ENCODE data around the gene ALDH1A1.
"Not testable (repeated sequence)": the region's sequence is repeated elsewhere in the genome, so short reads cannot be mapped to it uniquely, and the experiment has no call there.

ALDH1A1 gene

GRCh38 chr9:72954431-72955125 is 1.7 kb upstream of the ALDH1A1 start:
- H3K4me3 Mint-ChIP-seq: no peak overlapping the region
- ATAC-seq (no peak), DNase-seq (no peak)
- H3K9me3 Mint-ChIP-seq: peaks cover 5 to 7% of the 10 kb centered on the region in 2 donors
- no peak overlapping the region for H3K27ac Mint-ChIP-seq
- no peaks in the 10 kb centered on the region for H3K4me1 Mint-ChIP-seq
- H3K27me3 Mint-ChIP-seq: peaks cover 12% of the 10 kb centered on the region

GRCh38 chr9:72952381-72952690 is 517 bp downstream of the ALDH1A1 start:
- no peak for DNase-seq
- no peaks in the 10 kb centered on the region for H3K4me1 Mint-ChIP-seq
- H3K9me3 Mint-ChIP-seq: no peaks in the 10 kb centered on the region
- ATAC-seq: no peak
- peaks cover 28% of the 10 kb centered on the region for H3K27me3 Mint-ChIP-seq
- H3K4me3 Mint-ChIP-seq: no peak overlapping the region
- H3K27ac Mint-ChIP-seq: no peak overlapping the region

DNA sequence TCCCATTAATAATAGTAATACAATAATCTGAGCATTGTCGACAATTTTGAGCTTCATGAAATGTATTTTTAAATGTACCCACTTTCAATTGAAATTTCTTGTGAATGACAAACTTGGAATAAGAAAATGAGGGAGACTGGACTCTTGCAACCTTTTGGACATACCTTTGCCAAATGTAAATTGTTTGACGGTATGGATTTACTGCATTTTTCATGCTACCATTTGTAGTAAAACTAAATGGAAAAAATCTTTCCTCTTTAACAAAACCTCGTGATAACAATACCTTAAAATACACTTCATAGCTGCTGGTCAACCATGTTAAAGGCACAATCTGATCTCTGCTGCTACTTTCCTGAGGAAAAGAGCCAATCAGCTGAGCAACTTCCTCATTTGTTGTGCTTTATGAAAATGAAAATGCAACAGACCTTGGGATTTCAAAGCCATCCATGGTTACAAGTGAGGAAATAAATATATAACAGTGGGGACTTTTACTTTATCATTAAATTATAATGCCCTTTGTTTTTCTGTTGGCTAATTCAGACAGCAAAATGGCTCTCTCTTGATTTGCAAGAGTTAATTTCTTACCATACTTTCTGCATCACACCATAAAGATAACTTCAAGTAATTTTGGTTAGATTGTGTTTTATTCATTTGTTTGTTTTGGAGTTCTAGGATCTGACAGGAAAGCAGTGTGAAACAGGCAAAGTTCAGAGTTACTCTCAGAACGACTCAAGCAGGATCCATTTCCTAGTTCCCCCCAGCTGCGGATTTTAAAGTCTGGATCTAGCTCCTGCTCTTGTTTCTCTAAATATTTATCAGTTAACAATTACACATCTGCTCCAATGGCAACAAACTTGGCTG is 1.1 kb downstream of the ALDH1A1 start:
- no peaks in the 10 kb centered on the region for H3K4me1 Mint-ChIP-seq

GRCh38 chr9:72950875-72951442 is 1.9 kb downstream of the ALDH1A1 start:
- no peak overlapping the region for H3K4me3 Mint-ChIP-seq
- ATAC-seq: no peak

More for the DNA sequence above, 1.1 kb downstream of the ALDH1A1 start:
- Mint-ChIP-seq H3K27me3 (peaks cover 28% of the 10 kb centered on the region), H3K27ac (no peak overlapping the region), H3K4me3 (no peak overlapping the region), H3K9me3 (no peaks in the 10 kb centered on the region)
- DNase-seq: no peak
- ATAC-seq: no peak

GRCh38 chr9:72949918-72950325 is 2.9 kb downstream of the ALDH1A1 start:
- no peak overlapping the region for H3K4me3 Mint-ChIP-seq
- ATAC-seq: no peak
- DNase-seq: no peak
- H3K9me3 Mint-ChIP-seq: no peaks in the 10 kb centered on the region
- peaks cover 28% of the 10 kb centered on the region for H3K27me3 Mint-ChIP-seq
- H3K4me1 Mint-ChIP-seq: no peaks in the 10 kb centered on the region
- no peak overlapping the region for H3K27ac Mint-ChIP-seq

More at GRCh38 chr9:72950875-72951442, 1.9 kb downstream of the ALDH1A1 start:
- peaks cover 28% of the 10 kb centered on the region for H3K27me3 Mint-ChIP-seq
- no peak for DNase-seq
- no peaks in the 10 kb centered on the region for H3K4me1 Mint-ChIP-seq
- H3K27ac Mint-ChIP-seq: no peak overlapping the region
- H3K9me3 Mint-ChIP-seq: no peaks in the 10 kb centered on the region

DNA sequence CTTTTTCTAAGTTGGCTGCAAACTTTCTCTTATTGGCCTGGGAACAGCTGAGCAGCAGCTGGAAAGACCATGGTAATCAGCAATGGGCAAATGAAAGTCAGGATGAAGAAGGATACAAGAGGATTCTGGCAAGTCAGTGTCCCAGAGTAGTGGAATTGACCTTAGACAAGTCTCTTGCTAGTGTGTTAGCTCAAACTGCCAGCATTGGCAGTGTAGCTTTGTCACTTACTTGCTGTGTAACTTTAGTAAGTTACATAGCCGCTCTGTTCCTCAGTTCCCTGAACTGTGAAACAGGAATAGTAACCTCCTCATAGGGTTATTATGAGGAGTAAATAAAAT is 3.6 kb downstream of the ALDH1A1 start:
- Mint-ChIP-seq H3K9me3 (no peaks in the 10 kb centered on the region), H3K27me3 (peaks cover 28% of the 10 kb centered on the region), H3K27ac (no peak overlapping the region), H3K4me1 (no peaks in the 10 kb centered on the region), H3K4me3 (no peak overlapping the region)
- ATAC-seq: no peak
- no peak for DNase-seq

- no peaks in the 10 kb centered on the region for H3K4me1 Mint-ChIP-seq
- no peak overlapping the region for H3K4me3 Mint-ChIP-seq
- ATAC-seq: no peak
- no peak for DNase-seq
- no peak overlapping the region for H3K27ac Mint-ChIP-seq
- H3K9me3 Mint-ChIP-seq: no peaks in the 10 kb centered on the region
- peaks cover 31% of the 10 kb centered on the region for H3K27me3 Mint-ChIP-seq
Observed at GRCh38 chr9:72948575-72949243, 4.1 kb downstream of the ALDH1A1 start.

GRCh38 chr9:72947984-72948465 is 4.8 kb downstream of the ALDH1A1 start:
- ATAC-seq (no peak), DNase-seq (no peak)
- H3K4me3 Mint-ChIP-seq: no peak overlapping the region

GRCh38 chr9:72946821-72947220 is 6.0 kb downstream of the ALDH1A1 start:
- ATAC-seq (no peak), DNase-seq (no peak)
- no peaks in the 10 kb centered on the region for H3K9me3 Mint-ChIP-seq
- no peaks in the 10 kb centered on the region for H3K4me1 Mint-ChIP-seq
- no peak overlapping the region for H3K4me3 Mint-ChIP-seq
- H3K27ac Mint-ChIP-seq: no peak overlapping the region
- H3K27me3 Mint-ChIP-seq: peaks cover 33% of the 10 kb centered on the region

More at GRCh38 chr9:72947984-72948465, 4.8 kb downstream of the ALDH1A1 start:
- peaks cover 36% of the 10 kb centered on the region for H3K27me3 Mint-ChIP-seq
- no peaks in the 10 kb centered on the region for H3K9me3 Mint-ChIP-seq
- H3K27ac Mint-ChIP-seq: no peak overlapping the region
- H3K4me1 Mint-ChIP-seq: no peaks in the 10 kb centered on the region

DNA sequence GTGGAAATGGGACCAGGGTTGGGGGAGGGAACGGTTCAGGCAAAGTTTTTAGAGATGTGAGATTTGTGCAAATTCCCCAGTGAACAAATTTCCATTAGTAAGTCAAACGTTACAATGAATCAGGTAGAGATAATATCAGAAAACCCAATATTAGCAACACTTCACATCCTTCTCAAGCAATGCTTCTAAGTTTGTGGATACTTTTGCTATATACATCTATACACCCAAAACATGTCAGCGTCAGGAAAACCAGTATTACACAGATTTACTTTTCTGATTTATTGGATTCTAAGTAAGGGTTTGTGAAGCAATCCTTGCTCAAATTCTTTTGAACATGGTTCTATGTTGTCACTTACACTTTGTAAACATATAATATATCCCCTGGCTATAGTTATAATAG is 6.5 kb downstream of the ALDH1A1 start:
- Mint-ChIP-seq H3K4me3 (no peak overlapping the region), H3K4me1 (no peaks in the 10 kb centered on the region), H3K9me3 (no peaks in the 10 kb centered on the region), H3K27me3 (peaks cover 32% of the 10 kb centered on the region), H3K27ac (no peak overlapping the region)
- DNase-seq (no peak), ATAC-seq (no peak)

GRCh38 chr9:72945391-72945790 is 7.5 kb downstream of the ALDH1A1 start:
- ATAC-seq (no peak), DNase-seq (no peak)
- no peaks in the 10 kb centered on the region for H3K9me3 Mint-ChIP-seq
- H3K27ac Mint-ChIP-seq: no peak overlapping the region
- no peak overlapping the region for H3K4me3 Mint-ChIP-seq
- H3K27me3 Mint-ChIP-seq: peaks cover 32% of the 10 kb centered on the region
- no peaks in the 10 kb centered on the region for H3K4me1 Mint-ChIP-seq

- H3K9me3 Mint-ChIP-seq: no peaks in the 10 kb centered on the region
- H3K27ac Mint-ChIP-seq: no peak overlapping the region
- H3K4me3 Mint-ChIP-seq: no peak overlapping the region
- no peaks in the 10 kb centered on the region for H3K4me1 Mint-ChIP-seq
- peaks cover 27% of the 10 kb centered on the region for H3K27me3 Mint-ChIP-seq
- DNase-seq (no peak), ATAC-seq (no peak)
Observed at GRCh38 chr9:72943844-72944462, 8.9 kb downstream of the ALDH1A1 start.

- H3K9me3 Mint-ChIP-seq: no peaks in the 10 kb centered on the region
- H3K4me1 Mint-ChIP-seq: no peaks in the 10 kb centered on the region
- peaks cover 16% of the 10 kb centered on the region for H3K27me3 Mint-ChIP-seq
- H3K27ac Mint-ChIP-seq: no peak overlapping the region
- DNase-seq (no peak), ATAC-seq (no peak)
- H3K4me3 Mint-ChIP-seq: no peak overlapping the region
Observed at GRCh38 chr9:72942451-72942850, 10.4 kb downstream of the ALDH1A1 start.

DNA sequence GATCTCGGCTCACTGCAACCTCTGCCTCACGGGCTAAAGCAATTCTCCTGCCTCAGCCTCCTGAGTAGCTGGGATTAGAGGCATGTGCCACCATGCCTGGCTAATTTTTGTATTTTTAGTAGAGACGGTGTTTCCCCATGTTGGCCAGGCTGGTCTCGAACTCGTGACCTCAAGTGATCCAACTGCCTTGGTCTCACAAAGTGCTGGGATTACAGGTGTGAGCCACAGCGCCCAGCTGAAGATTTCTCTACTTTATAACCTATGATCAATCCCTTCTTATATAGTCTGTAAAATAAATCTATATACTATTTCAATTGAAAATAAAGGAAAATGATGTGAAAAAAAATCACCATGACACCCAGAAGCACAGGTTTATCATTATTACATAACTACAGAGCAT is 13.3 kb downstream of the ALDH1A1 start:
- H3K27me3 Mint-ChIP-seq: peaks cover 16% of the 10 kb centered on the region
- H3K4me3 Mint-ChIP-seq, H3K4me1 Mint-ChIP-seq, ATAC-seq, H3K27ac Mint-ChIP-seq, H3K9me3 Mint-ChIP-seq, DNase-seq: not testable (repeated sequence)

DNA sequence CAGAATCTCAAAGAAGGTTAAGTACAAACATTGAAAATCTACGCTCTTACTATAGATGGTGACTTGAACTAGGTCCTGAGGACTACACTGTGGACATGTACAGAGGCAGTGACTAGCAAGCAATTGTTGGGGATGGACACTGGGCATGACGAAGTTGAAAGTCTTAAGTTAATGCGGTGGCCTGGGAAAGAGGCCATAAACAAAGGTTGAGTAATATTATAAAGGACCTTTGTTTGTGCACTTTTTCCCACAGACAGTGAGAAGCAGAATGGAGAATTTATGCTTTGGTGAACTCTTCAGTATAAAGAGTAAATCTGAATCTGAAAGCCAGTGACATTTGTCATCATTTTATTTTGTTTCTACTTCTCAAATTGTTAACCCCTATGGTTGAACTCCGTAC is 15.3 kb downstream of the ALDH1A1 start:
- no peaks in the 10 kb centered on the region for H3K9me3 Mint-ChIP-seq
- H3K4me3 Mint-ChIP-seq: no peak overlapping the region
- no peaks in the 10 kb centered on the region for H3K4me1 Mint-ChIP-seq
- peaks cover 4% of the 10 kb centered on the region for H3K27me3 Mint-ChIP-seq
- DNase-seq: no peak
- ATAC-seq: no peak
- no peak overlapping the region for H3K27ac Mint-ChIP-seq

Data from stimulated activated naive CD8-positive, alpha-beta T cell treated with anti-CD3 and anti-CD28 coated beads, Interleukin-15, amount 100 ng/mL, for 72 hours (primary cell).